ENCODE results near the gene MAP4K5. TPM values are rescaled to one million over a fixed set of nuclear protein-coding genes. Genes with fewer than 3 reads are reported as not detected.

The MAP4K5 gene
- polyA plus RNA-seq, 5 donors, result 47.0 to 87.5 (median 66.8) TPM

Other genes with a start within 250 kb of the MAP4K5 start
- 1 to 10 TPM; 4.2 to 7.0 (median 5.8) TPM for gene L2HGDH, start 220.3 kb downstream of the MAP4K5 start, polyA plus RNA-seq (ENCODE audit: insufficient read depth in 1 of 5, insufficient read length in 5 of 5, low replicate concordance in 1 of 5)
- gene DMAC2L, start 220.2 kb downstream of the MAP4K5 start, polyA plus RNA-seq (ENCODE audit: insufficient read depth in 1 of 5, insufficient read length in 5 of 5, low replicate concordance in 1 of 5), result 10 to 100 TPM; 18.0 to 27.3 (median 23.7) TPM
- 10 to 100 TPM in 4 of 5 donors, 1 to 10 TPM in 1; 9.8 to 14.8 (median 13.6) TPM for gene CDKL1, start 135.7 kb downstream of the MAP4K5 start, polyA plus RNA-seq (ENCODE audit: insufficient read depth in 1 of 5, insufficient read length in 5 of 5, low replicate concordance in 1 of 5)
- gene ATL1, start 27.6 kb upstream of the MAP4K5 start, polyA plus RNA-seq (ENCODE audit: insufficient read depth in 1 of 5, insufficient read length in 5 of 5, low replicate concordance in 1 of 5), result 10 to 100 TPM in 1 of 5 donors, 1 to 10 TPM in 4; 6.7 to 10.7 (median 8.3) TPM
- 10 to 100 TPM; 35.3 to 44.2 (median 41.3) TPM for gene SAV1, start 135.7 kb upstream of the MAP4K5 start, polyA plus RNA-seq (ENCODE audit: insufficient read depth in 1 of 5, insufficient read length in 5 of 5, low replicate concordance in 1 of 5)